ENCODE results near the gene CCDC171. TPM values are rescaled to one million over a fixed set of nuclear protein-coding genes. Genes with fewer than 3 reads are reported as not detected.

The CCDC171 gene
- total RNA-seq, 1 experiment from 2014 or later = 1.6 TPM

DNA sequence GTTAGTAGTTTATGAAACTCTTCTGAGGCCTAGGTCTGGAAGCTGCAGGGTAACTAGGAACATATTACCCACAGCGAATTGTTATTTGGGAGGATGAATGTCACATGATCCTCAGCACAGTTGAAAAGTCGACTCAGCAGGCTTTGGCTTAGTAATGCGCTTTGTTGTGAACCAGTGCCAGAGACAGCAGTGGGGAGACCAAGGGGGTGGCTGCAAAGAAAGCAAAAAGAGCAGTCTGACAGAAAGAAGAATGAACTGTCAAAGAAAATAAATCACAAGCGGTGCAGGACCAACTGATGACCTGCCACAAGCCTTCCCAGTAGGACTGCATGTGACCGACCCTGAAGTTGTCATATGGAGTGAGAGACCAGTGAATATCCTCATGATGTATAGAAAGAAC is 170.0 kb downstream of the CCDC171 start:
- CTCF ChIA-PET = no interaction called here
- no peak for DNase-seq
- TF ChIP-seq, protein P1, sequence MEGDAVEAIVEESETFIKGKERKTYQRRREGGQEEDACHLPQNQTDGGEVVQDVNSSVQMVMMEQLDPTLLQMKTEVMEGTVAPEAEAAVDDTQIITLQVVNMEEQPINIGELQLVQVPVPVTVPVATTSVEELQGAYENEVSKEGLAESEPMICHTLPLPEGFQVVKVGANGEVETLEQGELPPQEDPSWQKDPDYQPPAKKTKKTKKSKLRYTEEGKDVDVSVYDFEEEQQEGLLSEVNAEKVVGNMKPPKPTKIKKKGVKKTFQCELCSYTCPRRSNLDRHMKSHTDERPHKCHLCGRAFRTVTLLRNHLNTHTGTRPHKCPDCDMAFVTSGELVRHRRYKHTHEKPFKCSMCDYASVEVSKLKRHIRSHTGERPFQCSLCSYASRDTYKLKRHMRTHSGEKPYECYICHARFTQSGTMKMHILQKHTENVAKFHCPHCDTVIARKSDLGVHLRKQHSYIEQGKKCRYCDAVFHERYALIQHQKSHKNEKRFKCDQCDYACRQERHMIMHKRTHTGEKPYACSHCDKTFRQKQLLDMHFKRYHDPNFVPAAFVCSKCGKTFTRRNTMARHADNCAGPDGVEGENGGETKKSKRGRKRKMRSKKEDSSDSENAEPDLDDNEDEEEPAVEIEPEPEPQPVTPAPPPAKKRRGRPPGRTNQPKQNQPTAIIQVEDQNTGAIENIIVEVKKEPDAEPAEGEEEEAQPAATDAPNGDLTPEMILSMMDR (IDR thresholded peaks at IDR 0.05; ENCODE audit: insufficient read depth in 1 of 2, low read depth in 1 of 2, low read length in 1 of 2, severe bottlenecking in 1 of 2, unreplicated experiment in 1 of 2) = no peak
- Mint-ChIP-seq H3K36me3 (ENCODE audit: insufficient read depth, unreplicated experiment) (no peaks in the 10 kb centered on the region), H3K9me3 (ENCODE audit: unreplicated experiment) (no peaks in the 10 kb centered on the region), H3K27me3 (ENCODE audit: insufficient read depth, unreplicated experiment) (no peaks in the 10 kb centered on the region), H3K4me1 (ENCODE audit: low read depth, unreplicated experiment) (no peaks in the 10 kb centered on the region), H3K4me3 (ENCODE audit: unreplicated experiment) (no peak overlapping the region), H3K27ac (ENCODE audit: unreplicated experiment) (no peak overlapping the region)
- no TSS peak for BruUV-seq (replicated peaks)
- H3K36me3 ChIP-seq (ENCODE audit: control insufficient read depth, insufficient read depth, low read length) = no peaks in the 10 kb centered on the region
- H3K27me3 ChIP-seq (replicated peaks; ENCODE audit: control insufficient read depth, insufficient read depth, low read length) = no peaks in the 10 kb centered on the region
- H3K9me3 ChIP-seq = no peaks in the 10 kb centered on the region
- H3K4me3 ChIP-seq (ENCODE audit: low read depth, low read length) = no peak overlapping the region
- intact Hi-C loops (cut with micrococcal nuclease; ENCODE audit: unreplicated experiment) = no loop called here
- POLR2A ChIA-PET = no interaction called here
- H3K4me1 ChIP-seq = no peaks in the 10 kb centered on the region

DNA sequence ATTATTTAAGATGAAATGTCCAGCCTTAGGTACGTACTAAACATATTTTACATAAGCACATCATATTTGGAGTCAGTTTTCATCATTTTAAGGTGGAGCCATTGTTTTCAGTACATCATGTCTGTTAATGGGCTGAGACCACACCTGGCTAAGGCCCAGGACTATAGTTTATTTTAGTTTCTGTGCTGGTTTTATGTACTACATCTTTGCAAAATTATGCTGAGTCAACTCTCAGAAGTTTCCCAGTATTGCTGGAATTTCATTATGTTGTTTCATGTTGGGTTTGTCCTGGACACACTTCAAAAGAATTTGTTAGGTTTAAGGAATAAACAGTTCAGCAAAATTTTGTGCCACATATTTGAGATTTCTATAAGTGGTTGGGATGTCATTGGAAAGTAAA is 171.2 kb downstream of the CCDC171 start:
- POLR2A ChIA-PET = no interaction called here
- CTCF ChIA-PET = no interaction called here

DNA sequence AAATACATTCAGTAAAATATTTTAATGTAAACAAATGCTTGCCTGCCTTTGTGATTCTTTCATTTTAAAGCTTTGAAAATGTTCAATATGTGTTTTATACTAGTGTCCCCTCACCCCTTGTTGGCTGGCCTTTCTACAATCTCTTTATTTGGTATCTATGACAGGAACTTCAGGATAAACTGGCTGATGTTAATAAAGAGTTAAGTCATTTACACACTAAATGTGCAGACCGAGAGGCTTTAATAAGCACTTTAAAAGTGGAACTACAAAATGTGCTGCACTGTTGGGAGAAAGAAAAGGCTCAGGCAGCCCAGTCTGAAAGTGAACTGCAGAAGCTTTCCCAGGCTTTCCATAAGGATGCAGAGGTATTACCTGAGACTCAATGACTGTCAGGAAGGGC is 171.8 kb downstream of the CCDC171 start:
- Histone ChIP-seq H3K9me3 (no peaks in the 10 kb centered on the region), H3K27me3 (replicated peaks; ENCODE audit: control insufficient read depth, insufficient read depth, low read length) (no peaks in the 10 kb centered on the region), H3K36me3 (ENCODE audit: control insufficient read depth, insufficient read depth, low read length) (no peaks in the 10 kb centered on the region), H3K4me1 (no peaks in the 10 kb centered on the region), H3K4me3 (ENCODE audit: low read depth, low read length) (no peak overlapping the region)
- Mint-ChIP-seq H3K27ac (ENCODE audit: unreplicated experiment) (no peak overlapping the region), H3K4me3 (ENCODE audit: unreplicated experiment) (no peak overlapping the region), H3K4me1 (ENCODE audit: low read depth, unreplicated experiment) (no peaks in the 10 kb centered on the region), H3K27me3 (ENCODE audit: insufficient read depth, unreplicated experiment) (no peaks in the 10 kb centered on the region), H3K9me3 (ENCODE audit: unreplicated experiment) (no peaks in the 10 kb centered on the region), H3K36me3 (ENCODE audit: insufficient read depth, unreplicated experiment) (no peaks in the 10 kb centered on the region)
- no TSS peak for BruUV-seq (replicated peaks)
- CTCF ChIA-PET = no interaction called here
- POLR2A ChIA-PET = no interaction called here
- intact Hi-C loops (cut with micrococcal nuclease; ENCODE audit: unreplicated experiment) = no loop called here
- DNase-seq = no peak
- TF ChIP-seq, protein P1 (IDR thresholded peaks at IDR 0.05; ENCODE audit: insufficient read depth in 1 of 2, low read depth in 1 of 2, low read length in 1 of 2, severe bottlenecking in 1 of 2, unreplicated experiment in 1 of 2) = no peak

More for the DNA sequence above, 171.2 kb downstream of the CCDC171 start:
- no peaks in the 10 kb centered on the region for H3K27me3 Mint-ChIP-seq (ENCODE audit: insufficient read depth, unreplicated experiment)
- H3K4me1 Mint-ChIP-seq (ENCODE audit: low read depth, unreplicated experiment) = no peaks in the 10 kb centered on the region
- intact Hi-C loops (cut with micrococcal nuclease; ENCODE audit: unreplicated experiment) = no loop called here
- no peak overlapping the region for H3K4me3 ChIP-seq (ENCODE audit: low read depth, low read length)
- no peak for DNase-seq
- no peaks in the 10 kb centered on the region for H3K36me3 ChIP-seq (ENCODE audit: control insufficient read depth, insufficient read depth, low read length)
- H3K36me3 Mint-ChIP-seq (ENCODE audit: insufficient read depth, unreplicated experiment) = no peaks in the 10 kb centered on the region
- no peaks in the 10 kb centered on the region for H3K9me3 ChIP-seq
- H3K27ac Mint-ChIP-seq (ENCODE audit: unreplicated experiment) = no peak overlapping the region
- TF ChIP-seq, protein P1 (IDR thresholded peaks at IDR 0.05; ENCODE audit: insufficient read depth in 1 of 2, low read depth in 1 of 2, low read length in 1 of 2, severe bottlenecking in 1 of 2, unreplicated experiment in 1 of 2) = no peak
- no peaks in the 10 kb centered on the region for H3K27me3 ChIP-seq (replicated peaks; ENCODE audit: control insufficient read depth, insufficient read depth, low read length)
- no TSS peak for BruUV-seq (replicated peaks)
- H3K4me1 ChIP-seq = no peaks in the 10 kb centered on the region
- no peaks in the 10 kb centered on the region for H3K9me3 Mint-ChIP-seq (ENCODE audit: unreplicated experiment)
- H3K4me3 Mint-ChIP-seq (ENCODE audit: unreplicated experiment) = no peak overlapping the region
